Right atrium auricular region (tissue), 2 donors: ENCODE data around the gene SH3PXD2B. TPM values are rescaled to one million over a fixed set of nuclear protein-coding genes. Genes with fewer than 3 reads are reported as not detected.
"Not testable (repeated sequence)": the region's sequence is repeated elsewhere in the genome, so short reads cannot be mapped to it uniquely, and the experiment has no call there.

ENCODE experiments used
- DNase-seq: peaks from one replicate; pipeline ENCODE4 v3.0.0-alpha.2; 2019; ENCODE audit warnings: low spot score
- H3K27ac ChIP-seq, 2 donors: fragments of 200-600 bp; sonication (generic); 1 replicate in 1 of 2; 2 replicates in 1 of 2; pipeline ENCODE4 v1.5.1; 2016 to 2019
- H3K27me3 ChIP-seq, 2 donors: fragments of 200-600 bp; sonication (generic); one replicate each; pipeline versions ENCODE4 v1.5.1 to v1.6.0; 2017 to 2019
- H3K36me3 ChIP-seq: fragments of 200-600 bp; sonication (generic); one replicate; pipeline ENCODE4 v1.5.1; 2016
- H3K4me1 ChIP-seq, 2 donors: fragments of 200-600 bp; sonication (generic); one replicate each; pipeline versions ENCODE4 v1.5.1 to v1.6.0; 2017 to 2019
- H3K4me3 ChIP-seq, 2 donors: fragments of 200-600 bp; sonication (generic); 1 replicate in 1 of 2; 2 replicates in 1 of 2; pipeline ENCODE4 v1.5.1; 2017 to 2019; ENCODE audit warnings: mild to moderate bottlenecking in 1 of 2, moderate library complexity in 1 of 2
- H3K9me3 ChIP-seq, 2 donors: fragments of 200-600 bp; sonication (generic); one replicate each; pipeline ENCODE4 v1.5.1; 2019
- CTCF ChIP-seq, 2 donors: fragments of 200-600 bp; sonication (generic); IDR thresholded peaks; one replicate each; pipeline ENCODE4 v1.5.1; 2019; ENCODE audit warnings: antibody characterized with exemption in 2 of 2
- total RNA-seq, 2 donors: library from RNA; depleted of rRNA; stranded (reverse); fragments of >200 nt; gene quantifications; one replicate each; pipeline ENCODE4 v1.1.0, GENCODE V29; 2016

Gene SH3PXD2B
- total RNA-seq, 2 donors from 2014 or later: 7.2 to 13.9 TPM

GRCh38 chr5:172353271-172353812, 101.0 kb downstream of the SH3PXD2B start:
- Histone ChIP-seq H3K9me3 (no peaks in the 10 kb centered on the region), H3K36me3 (peaks cover 18% of the 10 kb centered on the region), H3K27me3 (no peaks in the 10 kb centered on the region), H3K4me1 (peaks cover 0 to 18% of the 10 kb centered on the region in 2 donors), H3K27ac (no peak overlapping the region), H3K4me3 (no peak overlapping the region)
- no peak for TF ChIP-seq CTCF (IDR thresholded peaks at IDR 0.05)
- no peak for DNase-seq

DNA sequence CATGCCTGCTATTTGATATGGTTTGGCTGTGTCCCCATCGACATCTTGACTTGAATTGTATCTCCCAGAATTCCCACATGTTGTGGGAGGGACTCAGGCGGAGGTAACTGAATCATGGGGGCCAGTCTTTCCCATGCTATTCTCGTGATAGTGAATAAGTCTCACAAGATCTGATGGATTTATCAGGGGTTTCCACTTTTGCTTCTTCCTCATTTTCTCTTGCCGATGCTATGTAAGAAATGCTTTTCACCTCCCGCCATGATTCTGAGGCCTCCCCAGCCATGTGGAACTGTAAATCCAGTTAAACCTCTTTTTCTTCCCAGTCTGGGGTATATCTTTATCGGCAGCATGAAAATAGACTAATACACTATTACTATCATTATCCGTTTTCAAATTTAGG, 101.8 kb downstream of the SH3PXD2B start:
- Histone ChIP-seq H3K36me3 (peaks cover 13% of the 10 kb centered on the region), H3K4me1 (peaks cover 0 to 18% of the 10 kb centered on the region in 2 donors)
- not testable (repeated sequence) for H3K4me3 ChIP-seq, DNase-seq, H3K9me3 ChIP-seq, H3K27ac ChIP-seq, H3K27me3 ChIP-seq

DNA sequence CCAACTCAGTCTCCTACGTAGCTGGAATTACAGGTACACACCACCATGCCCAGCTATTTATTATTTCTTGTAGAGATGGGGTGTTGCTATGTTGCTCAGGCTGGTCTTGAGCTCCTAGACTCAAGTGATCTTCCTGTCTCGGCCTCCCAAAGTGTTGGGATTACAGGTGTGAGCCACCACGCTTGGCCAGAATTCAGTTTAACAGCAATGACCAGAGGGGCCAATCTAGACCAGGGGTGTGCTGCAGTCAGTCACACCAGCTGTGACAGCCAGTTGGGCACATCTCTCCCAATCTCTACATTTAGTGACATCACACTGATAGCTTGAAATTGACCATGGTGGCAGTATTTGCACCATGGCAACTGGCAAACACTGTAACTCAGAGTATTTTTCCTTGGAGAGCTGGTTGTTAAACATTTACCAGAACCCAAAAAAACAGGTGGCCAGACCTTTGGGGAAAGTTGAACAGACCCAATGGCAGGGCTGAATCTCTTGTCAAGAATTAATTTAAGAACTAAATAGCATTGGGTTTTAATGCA, 103.0 kb downstream of the SH3PXD2B start:
- H3K4me1 ChIP-seq: peaks cover 0 to 14% of the 10 kb centered on the region in 2 donors
- no peak for TF ChIP-seq CTCF (IDR thresholded peaks at IDR 0.05)
- no peak for DNase-seq
- H3K27ac ChIP-seq: no peak overlapping the region
- H3K27me3 ChIP-seq: no peaks in the 10 kb centered on the region
- no peak overlapping the region for H3K4me3 ChIP-seq
- peaks cover 13% of the 10 kb centered on the region for H3K36me3 ChIP-seq
- H3K9me3 ChIP-seq: no peaks in the 10 kb centered on the region

DNA sequence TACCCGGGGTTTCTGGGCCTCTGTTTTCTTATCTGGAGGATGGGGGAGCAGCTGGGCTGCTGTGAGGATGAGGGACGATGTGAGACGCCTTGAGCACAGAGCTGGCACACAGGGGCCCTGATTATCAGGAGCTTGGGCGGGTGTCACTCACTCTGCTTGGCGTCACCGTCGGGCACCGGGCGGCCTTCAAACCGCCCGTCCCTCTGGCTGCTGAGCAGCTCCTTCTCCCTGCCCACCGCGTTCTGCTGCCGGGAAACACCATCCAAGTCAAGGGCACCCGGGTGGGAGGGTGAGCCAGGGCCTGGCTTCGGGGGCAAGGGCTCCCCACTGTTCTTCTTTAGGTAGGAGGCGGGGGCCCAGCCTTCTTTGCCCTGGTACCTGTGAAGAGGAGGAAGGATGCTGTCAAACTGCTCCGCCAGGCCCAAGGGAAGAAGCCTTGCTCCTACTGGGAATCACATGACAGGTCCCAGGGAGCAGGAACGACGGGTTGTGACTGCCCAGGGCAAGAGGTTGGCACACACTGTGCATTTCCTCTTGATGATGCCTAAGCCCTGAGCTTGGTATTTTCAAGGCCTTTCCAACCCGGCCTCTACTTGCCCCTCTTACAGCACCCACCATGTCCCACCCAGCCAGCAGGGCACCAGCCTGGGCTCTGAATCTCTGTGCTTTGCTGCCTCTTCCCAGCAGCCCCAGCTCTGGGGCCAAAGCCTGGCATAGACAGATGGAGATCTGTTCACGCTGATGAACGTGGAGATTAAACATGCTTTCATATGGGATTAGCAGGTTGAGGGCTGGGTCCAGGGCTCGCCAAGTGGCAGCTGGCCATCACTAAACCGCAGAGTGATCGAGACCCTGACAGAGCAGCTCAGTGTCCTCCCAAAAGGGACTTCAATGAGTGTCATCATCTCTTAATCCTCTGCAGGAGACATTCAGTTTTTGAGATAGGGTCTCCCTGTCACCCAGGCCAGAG, 103.8 kb downstream of the SH3PXD2B start:
- H3K9me3 ChIP-seq: no peaks in the 10 kb centered on the region
- H3K4me1 ChIP-seq: peaks cover 0 to 6% of the 10 kb centered on the region in 2 donors
- TF ChIP-seq CTCF (IDR thresholded peaks at IDR 0.05): no peak
- no peaks in the 10 kb centered on the region for H3K27me3 ChIP-seq
- H3K27ac ChIP-seq: no peak overlapping the region
- peaks cover 13% of the 10 kb centered on the region for H3K36me3 ChIP-seq
- no peak overlapping the region for H3K4me3 ChIP-seq
- DNase-seq: no peak

DNA sequence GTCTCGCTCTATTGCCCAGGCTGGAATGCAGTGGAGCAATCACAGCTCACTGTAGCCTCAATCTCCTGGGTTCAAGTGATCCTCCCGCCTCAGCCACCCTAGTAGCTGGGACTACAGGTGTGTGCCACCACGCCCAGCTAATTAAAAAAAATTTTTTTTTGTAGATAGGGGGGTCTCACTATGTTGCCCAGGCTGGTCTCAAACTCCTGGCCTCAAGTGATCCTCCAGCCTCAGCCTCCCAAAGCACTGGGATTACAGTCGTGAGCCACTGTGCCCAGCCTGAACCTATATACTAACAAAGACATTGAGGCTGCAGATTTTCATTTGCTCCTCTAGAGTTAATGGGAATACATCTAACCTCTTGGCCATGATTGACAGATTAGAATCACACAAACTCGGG, 105.6 kb downstream of the SH3PXD2B start:
- H3K27me3 ChIP-seq, H3K4me3 ChIP-seq, H3K4me1 ChIP-seq, H3K9me3 ChIP-seq, H3K27ac ChIP-seq, DNase-seq: not testable (repeated sequence)
- peaks cover 13% of the 10 kb centered on the region for H3K36me3 ChIP-seq

DNA sequence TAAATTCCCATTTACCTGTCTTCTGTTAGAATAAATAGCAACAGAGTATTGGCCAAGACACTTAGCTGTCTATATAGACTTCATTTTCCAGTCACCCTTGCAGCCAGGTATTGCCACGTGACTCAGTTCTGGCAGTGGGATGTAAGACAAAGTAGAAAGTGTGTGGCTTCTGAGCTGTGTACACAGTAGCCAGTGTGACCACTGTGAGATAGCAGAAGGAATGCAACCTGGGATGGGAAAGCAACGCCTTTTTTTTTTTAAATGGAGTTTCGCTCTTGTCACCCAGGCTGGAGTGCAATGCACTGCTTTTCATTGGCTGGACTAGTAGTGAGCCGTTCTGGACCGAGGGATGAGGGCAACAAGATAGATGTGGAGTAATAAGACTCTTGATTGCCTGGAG, 106.2 kb downstream of the SH3PXD2B start:
- Histone ChIP-seq H3K4me1 (no peaks in the 10 kb centered on the region), H3K27me3 (no peaks in the 10 kb centered on the region), H3K4me3 (no peak overlapping the region), H3K9me3 (no peaks in the 10 kb centered on the region), H3K36me3 (peaks cover 10% of the 10 kb centered on the region), H3K27ac (no peak overlapping the region)
- no peak for DNase-seq
- no peak for TF ChIP-seq CTCF (IDR thresholded peaks at IDR 0.05)
